Renal cortex interstitium (tissue), 11 donors: Measurements from ENCODE around the gene CDH23. TPM values are rescaled to one million over a fixed set of nuclear protein-coding genes. Genes with fewer than 3 reads are reported as not detected.

Experiments
- DNase-seq, 11 donors: peaks; one replicate each; pipeline ENCODE4 v3.0.0-alpha.2; 2013; ENCODE audit warnings: low read depth in 9 of 11, low spot score in 4 of 11; ENCODE audit errors: extremely low read depth in 1 of 11
- polyA plus RNA-seq, 3 donors: library from polyadenylated mRNA; unstranded; fragments of 120-200 nt; gene quantifications; one replicate each; pipeline ENCODE4 v1.2.1, GENCODE V29; 2013; ENCODE audit not compliant: insufficient read length in 3 of 3

The CDH23 gene
- polyA plus RNA-seq, 3 donors, result 0.78 to 2.1 (median 1.0) TPM

DNA sequence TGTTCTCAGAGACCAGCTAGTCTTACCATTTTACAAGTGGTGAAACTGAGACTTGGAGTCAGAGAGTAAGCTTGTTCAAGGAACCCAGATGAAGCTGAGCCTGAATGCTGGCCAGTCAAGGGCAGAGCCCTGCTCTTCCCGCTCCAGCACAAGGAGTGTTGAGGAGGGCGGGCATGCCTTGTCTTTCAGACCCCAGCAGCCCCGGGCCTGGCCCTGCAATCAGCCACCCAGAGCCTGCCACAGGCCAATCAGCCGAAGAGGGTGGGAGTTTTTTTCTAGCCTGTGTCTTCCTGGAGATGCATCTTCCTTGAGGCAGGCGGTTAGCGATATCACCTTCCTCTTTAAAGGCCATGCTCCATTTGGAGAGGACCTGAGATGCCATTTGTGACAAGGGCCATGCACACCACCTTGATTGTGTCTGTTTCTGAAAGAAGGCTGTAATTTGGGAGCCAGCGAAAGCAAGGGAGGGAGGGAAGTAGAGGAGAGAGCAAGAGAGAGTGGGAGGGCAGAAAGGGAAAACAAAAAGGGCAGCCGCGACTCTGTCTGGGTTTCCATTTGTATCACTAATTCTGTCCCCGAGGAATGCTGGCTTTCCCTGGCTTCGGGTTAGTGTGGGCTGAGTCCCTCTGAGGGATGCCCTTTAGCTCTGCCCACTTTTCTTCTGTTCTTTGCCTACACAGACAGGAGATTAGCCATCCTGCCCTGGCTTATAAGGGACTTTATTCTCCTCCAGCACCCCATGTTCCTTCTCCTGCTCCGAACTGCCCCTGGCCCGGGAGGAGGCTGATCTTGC, 8.0 kb downstream of the CDH23 start:
- DNase-seq, result no peak

DNA sequence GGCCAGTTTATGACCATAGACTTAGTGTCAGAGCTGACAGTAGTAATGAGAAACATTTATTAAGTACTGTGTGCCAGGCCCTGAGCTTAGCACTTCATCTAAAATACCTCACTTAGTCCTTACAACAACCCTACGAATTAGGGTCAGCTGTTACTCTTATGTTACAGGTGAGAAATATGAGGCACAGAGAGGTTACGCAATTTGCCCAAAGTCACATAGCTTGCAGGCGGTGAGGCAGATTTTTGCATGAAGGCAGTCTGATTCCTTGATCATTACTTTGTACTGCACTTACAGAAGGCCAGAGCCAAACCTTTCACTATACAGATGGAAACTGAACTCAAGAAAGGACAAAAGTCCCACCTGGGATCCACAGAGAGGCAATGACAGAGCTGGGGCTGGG, 10.2 kb downstream of the CDH23 start:
- no peak for DNase-seq

DNA sequence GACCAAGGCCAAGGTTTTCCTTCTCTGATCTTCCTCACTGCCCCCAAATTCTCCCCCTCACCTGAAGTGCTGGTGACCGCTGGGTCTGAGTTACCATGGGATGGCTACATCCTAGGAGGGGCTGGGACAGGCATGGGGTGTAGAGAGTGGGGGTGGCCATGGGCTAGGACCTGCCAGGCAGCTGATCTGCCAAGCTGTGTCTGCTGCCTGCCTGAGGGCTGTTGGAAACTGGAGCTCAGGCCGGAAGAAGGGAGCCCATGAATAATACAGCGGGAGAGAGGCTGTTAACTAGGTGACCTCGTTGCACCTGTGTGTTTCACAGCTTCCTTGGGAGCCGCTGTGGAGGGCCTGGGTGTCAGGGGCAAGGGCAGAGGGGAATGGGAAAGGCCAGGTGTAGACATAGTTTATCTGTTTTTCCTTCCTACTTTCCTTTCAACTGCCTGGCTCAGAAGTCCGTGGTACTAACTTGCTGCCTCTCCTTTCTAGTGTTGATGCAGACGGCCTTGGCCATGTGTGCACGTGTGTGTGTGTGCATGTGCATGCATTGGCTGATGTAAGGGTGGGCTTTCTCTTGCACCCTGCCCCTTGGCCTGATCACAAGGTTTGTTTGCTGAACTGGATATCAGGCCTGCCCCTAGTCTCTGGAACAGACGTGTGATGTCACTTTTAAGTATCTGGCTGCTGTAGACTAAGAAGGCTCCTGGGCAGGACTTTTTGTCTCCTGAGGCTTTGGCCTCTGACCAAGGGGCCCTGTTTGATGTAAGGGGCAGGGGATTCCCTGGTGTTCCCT, 11.9 kb downstream of the CDH23 start:
- no peak for DNase-seq

DNA sequence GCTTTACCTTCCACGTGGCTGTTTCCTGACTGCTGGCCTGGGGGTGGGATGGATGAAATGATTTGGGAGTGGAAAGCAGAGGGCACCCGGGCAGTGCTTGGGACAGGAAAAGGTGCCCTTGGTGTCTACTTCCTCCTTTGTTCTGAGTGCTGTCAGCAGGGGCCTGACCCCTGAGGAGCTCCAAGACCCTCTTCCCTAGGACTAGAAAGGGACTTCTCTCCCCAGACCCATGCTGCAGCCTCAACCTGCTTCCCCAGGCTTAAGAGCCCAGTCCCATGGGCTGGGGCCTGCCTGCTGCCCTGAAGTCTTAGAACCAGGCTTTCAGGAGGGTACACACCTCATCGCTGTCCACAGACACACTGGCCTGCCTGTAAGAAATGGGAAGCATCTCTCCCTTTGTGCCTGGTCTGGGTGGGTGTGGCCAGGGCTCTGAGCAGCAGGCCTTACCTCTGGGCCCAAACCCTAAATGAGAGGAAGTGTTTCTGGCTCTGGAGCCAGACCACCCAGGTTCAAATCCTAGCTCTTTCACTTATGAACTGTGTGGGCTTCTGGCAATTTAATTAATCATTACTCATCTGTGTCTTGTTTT, 12.9 kb downstream of the CDH23 start:
- DNase-seq, result no peak

DNA sequence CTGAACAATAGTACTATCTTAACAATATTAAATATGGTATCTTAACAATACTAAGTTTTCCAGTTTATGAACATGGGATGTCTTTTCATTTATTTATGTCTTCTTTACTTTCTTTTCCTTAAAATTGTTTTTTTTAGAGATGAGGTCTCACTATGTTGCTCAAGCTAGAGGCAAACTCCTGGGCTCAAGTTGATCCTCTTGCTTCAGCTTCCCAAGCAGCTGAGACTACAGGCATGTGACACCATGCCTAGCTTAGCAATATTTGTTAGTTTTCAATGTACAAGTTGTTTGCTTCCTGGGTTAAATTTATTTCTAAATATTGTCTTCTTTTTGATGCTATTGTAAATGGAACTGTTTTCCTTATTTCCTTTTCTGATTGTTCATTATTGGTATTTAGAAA, 16.9 kb downstream of the CDH23 start:
- DNase-seq, result no peak

DNA sequence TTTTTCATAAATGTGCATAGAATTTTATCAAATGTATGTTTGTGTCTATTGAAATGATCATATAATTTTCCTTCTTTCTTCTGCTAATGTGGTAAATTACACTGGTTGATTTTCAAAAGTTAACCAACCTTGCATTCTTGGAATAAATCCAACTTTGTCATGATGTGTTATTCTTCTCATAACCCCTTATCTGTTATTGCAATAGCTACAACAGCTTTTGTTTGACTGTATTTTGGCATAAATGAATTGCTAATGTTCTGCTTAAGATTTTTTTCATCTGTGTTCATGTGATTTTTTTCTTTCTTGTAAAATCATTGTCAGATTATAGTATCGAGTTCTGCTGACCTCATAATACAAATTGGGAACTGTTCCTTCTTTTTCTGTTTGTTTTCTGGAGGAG, 17.6 kb downstream of the CDH23 start:
- no peak for DNase-seq

DNA sequence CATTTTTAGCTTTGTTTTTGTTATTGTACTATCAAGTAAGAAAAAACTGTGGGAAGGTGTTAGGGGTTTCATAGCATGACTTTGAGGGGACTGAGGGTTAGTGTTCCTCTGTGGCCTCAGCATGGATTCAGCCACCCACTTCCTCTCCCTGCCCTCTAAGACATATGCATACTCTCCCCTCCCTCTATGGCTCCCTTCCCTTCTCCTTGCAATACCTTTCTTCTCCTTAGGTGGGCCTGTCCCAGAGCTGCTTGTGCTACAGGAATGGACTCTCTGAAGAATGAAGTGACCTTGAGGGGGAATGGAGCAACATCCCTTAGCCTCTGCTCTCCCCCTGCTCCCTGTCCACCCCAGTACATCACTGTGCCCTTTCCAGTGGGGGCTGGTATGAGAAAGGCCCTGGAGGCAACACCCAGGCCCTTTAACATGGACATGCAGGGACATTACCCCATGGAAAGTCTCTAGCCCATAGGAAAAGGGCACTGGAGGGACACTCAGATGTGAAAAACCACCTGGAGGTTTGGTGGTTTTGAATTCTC, 22.4 kb downstream of the CDH23 start:
- DNase-seq, result no peak

DNA sequence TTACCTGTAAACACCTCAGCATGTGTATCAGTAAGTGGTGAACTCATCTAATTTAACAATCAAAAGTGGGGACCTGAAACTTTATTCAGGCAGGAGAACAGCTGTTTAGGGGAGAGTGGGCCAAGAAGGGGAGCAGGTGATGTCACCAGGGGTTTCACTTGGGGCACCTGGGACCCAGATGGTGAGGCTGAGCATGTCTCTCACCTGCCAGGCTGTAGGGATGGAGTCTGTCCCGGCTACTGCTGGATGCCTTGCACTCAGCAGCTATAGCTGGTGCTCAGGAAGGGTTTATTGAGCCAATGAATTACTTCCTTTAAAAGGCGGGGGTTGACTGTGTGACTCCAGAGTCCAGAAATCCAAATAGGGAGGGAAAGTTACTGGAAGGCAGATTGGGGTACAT, 23.0 kb downstream of the CDH23 start:
- DNase-seq, result no peak

DNA sequence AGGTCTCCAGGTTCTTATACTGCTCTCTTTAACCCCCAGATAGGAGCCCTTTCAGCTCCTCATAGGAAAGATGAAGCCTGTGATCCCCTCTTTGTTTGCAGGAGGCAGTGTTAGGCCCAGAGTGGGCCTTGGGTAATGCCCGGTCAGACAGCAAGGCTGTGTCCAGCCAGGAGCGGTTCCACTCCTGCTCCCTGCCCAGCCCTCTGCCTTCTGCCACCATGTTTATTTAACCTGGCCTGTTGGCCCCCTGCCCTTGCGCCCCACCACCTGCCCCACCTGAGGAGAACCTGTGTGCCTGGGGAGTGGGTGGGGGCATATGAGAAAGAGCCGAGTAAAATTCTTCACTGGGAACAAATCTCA, 24.3 kb downstream of the CDH23 start:
- DNase-seq, result no peak

DNA sequence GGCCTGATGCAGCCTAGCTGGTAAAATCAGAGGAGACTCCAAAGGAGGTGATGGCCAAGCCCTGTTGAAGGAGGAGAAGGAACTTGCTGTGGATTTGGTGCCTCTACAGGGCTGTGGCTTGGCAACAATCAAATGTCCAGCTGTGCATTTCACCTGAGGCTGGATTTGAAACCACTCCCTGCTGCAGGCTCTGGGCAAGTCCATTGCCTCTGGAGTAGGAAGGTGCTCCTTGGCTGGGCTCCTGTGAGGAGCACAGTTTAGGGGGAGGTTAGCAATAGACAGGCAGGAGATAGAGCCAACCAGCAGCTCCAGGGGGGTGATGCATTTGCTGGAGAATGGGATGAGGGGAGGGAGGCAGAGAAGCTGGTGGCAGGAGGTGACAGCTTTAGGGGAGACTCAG, 26.5 kb downstream of the CDH23 start:
- no peak for DNase-seq

DNA sequence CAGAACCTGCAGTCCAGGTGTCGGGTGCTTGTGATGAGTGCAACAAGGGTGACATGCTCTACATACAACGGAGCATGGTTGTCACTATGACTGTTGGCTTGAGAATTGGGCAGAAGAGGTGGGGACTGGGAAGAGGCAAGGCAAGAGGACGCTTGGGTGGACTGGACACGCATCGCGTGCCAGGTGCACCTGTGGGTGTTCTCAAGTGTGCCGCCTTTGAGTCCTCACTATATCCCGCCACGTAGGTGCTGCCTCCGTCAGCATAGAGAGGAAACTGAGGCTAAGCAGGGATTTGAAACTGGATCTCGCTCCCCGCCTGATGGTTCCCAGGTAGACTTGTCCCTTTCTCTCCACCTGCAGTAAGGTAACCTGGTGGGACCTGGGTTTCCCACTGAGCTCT, 27.2 kb downstream of the CDH23 start:
- DNase-seq, result no peak

DNA sequence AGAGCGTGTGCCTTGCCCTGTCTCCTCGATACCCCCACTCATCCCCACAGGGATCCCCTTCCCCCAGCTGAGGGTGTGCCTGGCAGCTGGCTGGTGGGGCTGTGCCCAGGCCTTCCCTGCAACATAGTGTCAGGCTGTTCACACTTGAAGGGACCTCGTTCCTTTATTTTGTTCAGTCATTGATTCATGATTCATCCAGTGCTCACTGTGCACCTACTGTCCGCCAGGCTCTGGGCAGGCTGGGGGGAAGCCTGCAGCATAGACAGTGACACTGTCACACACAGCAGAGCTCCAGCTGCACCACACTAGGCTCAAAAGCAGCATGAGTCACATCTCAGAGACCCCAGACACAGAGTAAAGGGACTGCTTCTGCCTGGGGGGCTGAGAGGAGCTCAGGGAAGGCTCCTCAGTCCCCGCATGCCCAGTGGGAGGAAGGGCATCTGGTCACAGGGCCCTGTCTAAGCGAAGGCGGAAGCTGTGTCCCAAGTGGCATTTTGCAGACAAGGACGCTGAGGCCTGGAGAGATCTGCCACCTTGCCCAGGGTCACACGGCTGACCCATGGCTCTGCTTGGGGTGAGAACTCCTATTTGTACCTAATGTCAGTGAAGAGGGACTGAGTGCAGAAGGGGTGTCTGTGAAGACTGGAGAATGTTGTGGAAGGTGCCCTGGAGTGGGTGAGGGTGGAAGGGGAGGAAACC, 27.9 kb downstream of the CDH23 start:
- no peak for DNase-seq

DNA sequence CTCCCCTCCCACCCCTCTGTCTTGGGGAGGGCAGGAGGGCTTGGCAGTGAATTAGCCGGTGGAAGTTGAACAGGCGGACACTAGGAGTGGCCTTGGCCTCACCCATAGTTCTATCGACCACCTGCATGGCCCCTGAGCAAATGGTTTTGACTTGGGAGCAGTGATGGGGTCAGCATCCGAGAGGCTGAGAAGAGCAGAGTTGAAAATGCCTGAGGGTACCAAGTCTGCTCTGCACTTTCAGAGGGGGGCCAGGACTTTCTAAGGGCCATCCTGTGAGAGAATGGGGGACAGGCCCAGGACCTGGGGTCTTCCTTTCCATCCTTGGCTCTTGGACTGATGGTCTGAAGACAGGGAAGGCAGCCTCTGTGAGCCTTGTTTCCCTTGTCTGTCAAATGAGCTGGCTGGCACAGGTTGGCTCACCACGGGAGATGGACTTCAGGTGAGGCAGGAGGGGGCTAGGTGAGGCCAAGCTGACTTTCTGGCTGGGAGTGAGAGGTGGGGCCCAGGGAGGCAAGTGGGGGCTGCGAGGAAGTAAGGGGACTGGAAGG, 29.4 kb downstream of the CDH23 start:
- no peak for DNase-seq

DNA sequence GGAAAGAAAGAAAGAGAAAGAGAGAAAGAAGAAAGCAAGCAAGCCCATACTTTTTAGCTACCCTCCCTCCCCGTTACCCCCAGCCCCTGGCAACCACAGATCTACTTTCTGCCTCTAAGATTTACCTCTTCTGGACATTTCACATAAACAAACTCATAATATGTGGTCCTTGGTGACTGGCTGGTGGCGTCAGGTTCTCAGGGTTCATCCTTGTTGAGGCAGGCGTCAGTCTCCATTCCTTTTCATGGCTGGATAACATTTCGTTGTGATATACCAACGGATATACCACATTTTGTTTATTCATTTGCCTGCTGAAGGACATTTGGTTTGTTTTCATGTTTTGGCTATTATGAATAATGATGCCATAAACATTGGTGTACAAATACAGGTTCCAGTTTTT, 30.5 kb downstream of the CDH23 start:
- no peak for DNase-seq

DNA sequence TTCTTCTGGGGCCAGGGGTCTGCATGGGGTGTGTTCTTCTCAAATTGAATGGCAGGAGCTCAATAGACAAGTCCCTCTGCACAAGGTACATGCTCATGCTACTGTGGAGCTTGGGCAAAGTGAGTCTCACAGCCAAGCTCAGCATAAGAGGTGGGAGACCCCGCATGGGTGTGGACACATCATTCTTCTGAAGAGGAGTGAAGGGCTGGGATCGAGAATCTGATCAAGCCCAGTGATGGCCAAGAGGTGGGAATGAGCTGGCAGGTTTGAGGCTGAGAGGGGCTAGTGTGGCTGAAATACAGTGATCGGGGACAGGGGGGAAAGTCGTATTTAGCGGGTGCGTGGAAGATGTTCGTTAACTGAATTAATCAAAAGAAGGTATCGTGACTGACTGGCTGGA, 32.6 kb downstream of the CDH23 start:
- no peak for DNase-seq

DNA sequence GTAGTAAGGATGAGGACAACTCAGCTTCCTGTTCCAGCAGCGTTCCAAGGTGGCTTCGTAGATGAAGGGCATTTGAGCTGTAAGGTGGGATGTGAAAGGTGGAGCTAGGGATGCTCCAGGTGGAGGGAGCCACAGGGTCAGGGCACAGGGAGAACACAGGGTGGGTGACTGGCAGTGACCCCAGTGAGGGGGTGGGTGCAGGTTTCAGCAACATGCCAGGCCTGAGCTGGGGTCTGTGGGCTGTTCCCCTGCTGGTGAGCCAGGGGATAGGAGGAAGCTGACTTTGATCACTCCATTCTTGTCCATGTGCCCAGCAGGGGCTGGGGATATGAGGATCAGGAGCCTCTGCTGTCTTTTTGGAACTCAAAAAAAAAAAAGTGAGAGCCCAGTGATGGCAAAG, 33.2 kb downstream of the CDH23 start:
- DNase-seq, result no peak

DNA sequence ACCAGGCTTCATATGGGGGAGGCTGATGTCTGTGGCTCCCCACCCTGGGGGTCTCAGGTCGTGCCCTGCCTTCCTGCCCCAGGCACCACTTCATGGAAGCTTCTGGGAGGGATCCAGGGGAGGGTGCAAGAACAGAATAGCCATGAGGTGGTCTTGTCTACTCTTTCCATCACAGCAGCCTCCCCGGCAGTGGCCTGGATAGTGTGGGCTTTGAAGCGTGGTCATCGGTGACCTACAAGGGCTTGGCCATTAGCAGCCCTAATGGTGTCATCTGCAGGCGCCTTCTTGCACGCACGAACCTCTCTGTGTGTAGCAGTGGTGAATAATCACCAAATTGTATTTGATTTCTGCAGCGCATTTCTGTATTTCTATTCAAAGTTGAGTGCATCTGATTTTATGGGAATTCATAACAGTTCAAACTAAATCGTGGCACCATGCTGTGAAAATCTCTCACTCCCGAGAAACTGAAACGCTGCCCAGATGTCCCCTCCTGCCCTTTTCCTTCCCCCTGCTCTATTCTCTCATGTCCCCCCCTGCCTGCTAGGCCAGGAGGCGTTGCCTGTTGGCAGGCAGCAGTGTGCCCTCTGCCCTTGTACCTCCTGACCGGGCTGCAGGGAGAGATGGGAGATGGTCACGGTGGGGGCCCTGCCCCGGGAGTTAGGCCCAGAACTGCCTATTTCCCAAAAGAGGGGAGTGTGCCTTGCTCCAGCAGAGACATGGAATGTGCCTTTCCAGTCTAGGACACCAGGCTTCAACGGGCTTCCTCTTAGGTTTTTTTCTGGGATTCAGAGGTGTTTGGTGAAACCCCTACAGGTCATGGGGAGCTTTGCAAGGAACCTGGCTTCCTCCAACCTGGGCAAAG, 34.8 kb downstream of the CDH23 start:
- DNase-seq, result peak in 3 of 11 donors; percentile 1 to 9 (median 8)
